NOMO-1 treated with DMSO at 0.1 percent for 48 hours (cell line): ENCODE results near the gene KLC4.
"Not testable (repeated sequence)": the region's sequence is repeated elsewhere in the genome, so short reads cannot be mapped to it uniquely, and the experiment has no call there.

Source experiments
- DNase-seq: peaks from one replicate; lab custom pipeline; 2025; ENCODE audit not compliant: unreplicated experiment; lab: John Stamatoyannopoulos, UW

Gene KLC4

GRCh38 chr6:43035495-43036194 lies 23.8 kb upstream of the KLC4 start:
- DNase-seq: no peak

- DNase-seq: no peak
Measured at GRCh38 chr6:43036712-43037111, 22.7 kb upstream of the KLC4 start.

- no peak for DNase-seq
Measured at GRCh38 chr6:43037197-43037596, 22.2 kb upstream of the KLC4 start.

- no peak for DNase-seq
Measured at GRCh38 chr6:43037706-43038105, 21.7 kb upstream of the KLC4 start.

GRCh38 chr6:43038727-43039126 lies 20.7 kb upstream of the KLC4 start:
- no peak for DNase-seq

GRCh38 chr6:43040542-43041257 lies 18.7 kb upstream of the KLC4 start:
- no peak for DNase-seq

- DNase-seq: not testable (repeated sequence)
Measured at GRCh38 chr6:43041475-43041874, 18.0 kb upstream of the KLC4 start.

- no peak for DNase-seq
Measured at GRCh38 chr6:43043310-43043709, 16.1 kb upstream of the KLC4 start.

- no peak for DNase-seq
Measured at GRCh38 chr6:43045371-43045930, 14.0 kb upstream of the KLC4 start.

GRCh38 chr6:43047998-43048397 lies 11.4 kb upstream of the KLC4 start:
- DNase-seq: no peak

- no peak for DNase-seq
Measured at GRCh38 chr6:43050981-43051380, 8.4 kb upstream of the KLC4 start.

- no peak for DNase-seq
Measured at GRCh38 chr6:43052225-43052841, 7.1 kb upstream of the KLC4 start.

GRCh38 chr6:43052842-43053544 lies 6.4 kb upstream of the KLC4 start:
- peak; percentile 7 for DNase-seq

- peak; percentile 91 for DNase-seq
Measured at GRCh38 chr6:43053545-43054205, 5.8 kb upstream of the KLC4 start, which contains the start of gene CUL7. TSS of gene CUL7 (minus strand) at chr6:43053851. CDS start at chr6:43052788, 1,063 bp downstream.

- no peak for DNase-seq
Measured at GRCh38 chr6:43054206-43054943, 5.1 kb upstream of the KLC4 start.

GRCh38 chr6:43055966-43056365 lies 3.5 kb upstream of the KLC4 start:
- DNase-seq: no peak

GRCh38 chr6:43058531-43058930 lies 900 bp upstream of the KLC4 start:
- DNase-seq: no peak

GRCh38 chr6:43060034-43060754 lies 763 bp downstream of the KLC4 start:
- no peak for DNase-seq
